ENCODE results near the gene SCNN1A.

Gene SCNN1A

DNA sequence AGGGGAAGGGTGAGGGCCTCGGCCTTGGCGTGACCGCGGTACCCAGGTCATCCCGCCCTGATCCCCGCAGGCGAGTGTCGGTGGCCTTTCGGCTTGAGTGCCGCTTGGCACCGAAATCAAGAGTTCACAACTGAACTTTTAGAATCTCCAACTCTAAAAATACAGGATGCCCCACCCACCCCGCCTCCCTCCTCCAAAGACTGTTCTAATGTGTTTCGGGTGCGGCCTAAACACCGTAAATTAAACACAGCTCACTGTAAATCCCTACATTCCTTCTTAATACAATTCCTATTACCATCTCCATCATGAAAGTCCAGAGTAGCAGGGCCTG lies 11.4 kb downstream of the SCNN1A start:
- TF ChIP-seq, protein P1, sequence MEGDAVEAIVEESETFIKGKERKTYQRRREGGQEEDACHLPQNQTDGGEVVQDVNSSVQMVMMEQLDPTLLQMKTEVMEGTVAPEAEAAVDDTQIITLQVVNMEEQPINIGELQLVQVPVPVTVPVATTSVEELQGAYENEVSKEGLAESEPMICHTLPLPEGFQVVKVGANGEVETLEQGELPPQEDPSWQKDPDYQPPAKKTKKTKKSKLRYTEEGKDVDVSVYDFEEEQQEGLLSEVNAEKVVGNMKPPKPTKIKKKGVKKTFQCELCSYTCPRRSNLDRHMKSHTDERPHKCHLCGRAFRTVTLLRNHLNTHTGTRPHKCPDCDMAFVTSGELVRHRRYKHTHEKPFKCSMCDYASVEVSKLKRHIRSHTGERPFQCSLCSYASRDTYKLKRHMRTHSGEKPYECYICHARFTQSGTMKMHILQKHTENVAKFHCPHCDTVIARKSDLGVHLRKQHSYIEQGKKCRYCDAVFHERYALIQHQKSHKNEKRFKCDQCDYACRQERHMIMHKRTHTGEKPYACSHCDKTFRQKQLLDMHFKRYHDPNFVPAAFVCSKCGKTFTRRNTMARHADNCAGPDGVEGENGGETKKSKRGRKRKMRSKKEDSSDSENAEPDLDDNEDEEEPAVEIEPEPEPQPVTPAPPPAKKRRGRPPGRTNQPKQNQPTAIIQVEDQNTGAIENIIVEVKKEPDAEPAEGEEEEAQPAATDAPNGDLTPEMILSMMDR (IDR thresholded peaks at IDR 0.05; ENCODE audit: extremely low read depth, missing control alignments) = no peak
- no peak for DNase-seq (ENCODE audit: low spot score)

DNA sequence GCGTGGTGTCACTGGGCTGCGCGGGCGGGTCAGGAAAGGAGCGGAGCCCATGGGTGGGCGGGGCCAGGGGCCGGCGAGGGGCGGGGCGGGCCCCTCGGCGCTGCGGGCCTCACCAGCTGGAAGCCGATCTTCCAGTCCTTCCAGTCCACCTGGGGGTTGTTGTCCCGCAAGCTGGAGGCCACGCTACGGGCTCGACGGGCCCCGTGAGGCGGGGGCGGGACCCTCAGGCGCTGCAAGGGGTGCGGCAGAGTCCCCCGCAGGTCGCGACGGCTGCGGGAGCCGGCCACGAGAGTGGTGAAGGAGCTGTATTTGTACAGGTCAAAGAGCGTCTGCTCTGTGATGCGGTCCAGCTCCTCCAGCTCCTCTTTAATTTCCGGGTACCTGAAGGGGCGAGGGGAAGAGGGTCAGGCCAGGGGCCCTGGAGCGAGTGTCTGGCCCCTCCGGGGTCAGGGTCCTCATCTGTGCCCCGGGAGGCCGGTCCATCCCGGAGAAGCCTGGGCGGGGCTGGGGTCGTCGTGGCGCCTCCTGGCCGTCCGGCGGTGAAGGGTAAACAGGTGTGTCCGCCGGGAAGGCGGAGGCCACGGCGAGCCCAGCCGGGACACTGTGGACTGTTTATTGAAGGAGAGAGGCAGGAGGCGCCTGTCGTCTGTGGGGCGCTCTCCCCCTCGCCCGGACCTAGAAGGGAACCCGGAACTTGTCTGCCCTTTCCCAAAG lies 11.9 kb downstream of the SCNN1A start:
- peak; percentile 89 for DNase-seq (ENCODE audit: low spot score)
- TF ChIP-seq, protein P1 (IDR thresholded peaks at IDR 0.05; ENCODE audit: extremely low read depth, missing control alignments) = no peak

DNA sequence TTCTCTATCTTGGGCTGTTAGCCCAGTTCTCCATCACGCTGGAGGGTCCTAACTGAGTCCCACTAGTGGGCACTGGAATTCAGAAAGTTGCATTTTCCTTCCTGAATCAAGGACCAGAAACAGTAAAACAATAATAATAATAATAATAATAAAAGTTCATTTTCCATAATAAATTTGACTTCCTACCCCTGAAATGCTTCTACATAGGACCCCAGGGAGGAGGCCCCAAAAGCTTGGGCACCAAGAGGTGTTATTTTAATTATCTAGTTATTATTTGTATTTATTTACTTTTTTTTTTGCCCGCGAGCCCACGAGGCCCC lies 12.4 kb downstream of the SCNN1A start:
- DNase-seq (ENCODE audit: low spot score) = no peak
- TF ChIP-seq, protein P1 (IDR thresholded peaks at IDR 0.05; ENCODE audit: extremely low read depth, missing control alignments) = no peak

DNA sequence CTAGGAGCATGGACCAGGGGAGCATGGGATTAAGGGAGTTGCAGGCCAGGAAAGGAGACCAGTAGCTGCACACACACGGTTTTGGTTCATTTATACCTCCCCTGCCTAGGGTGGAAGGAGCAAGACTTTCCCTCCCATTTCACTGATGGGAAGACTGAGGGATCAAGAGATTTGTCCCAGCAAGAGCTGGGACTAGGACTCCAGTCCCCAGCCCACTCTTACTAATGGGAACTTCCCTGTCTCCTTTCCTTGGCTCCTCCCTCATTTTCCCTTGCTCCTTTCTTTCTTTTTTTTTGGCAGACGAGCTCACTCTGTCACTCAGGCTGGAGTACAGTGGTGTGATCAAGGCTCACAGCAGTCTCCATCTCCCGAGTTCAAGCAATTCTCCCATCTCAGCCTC lies 13.0 kb downstream of the SCNN1A start:
- TF ChIP-seq, protein P1 (IDR thresholded peaks at IDR 0.05; ENCODE audit: extremely low read depth, missing control alignments) = no peak
- no peak for DNase-seq (ENCODE audit: low spot score)

DNA sequence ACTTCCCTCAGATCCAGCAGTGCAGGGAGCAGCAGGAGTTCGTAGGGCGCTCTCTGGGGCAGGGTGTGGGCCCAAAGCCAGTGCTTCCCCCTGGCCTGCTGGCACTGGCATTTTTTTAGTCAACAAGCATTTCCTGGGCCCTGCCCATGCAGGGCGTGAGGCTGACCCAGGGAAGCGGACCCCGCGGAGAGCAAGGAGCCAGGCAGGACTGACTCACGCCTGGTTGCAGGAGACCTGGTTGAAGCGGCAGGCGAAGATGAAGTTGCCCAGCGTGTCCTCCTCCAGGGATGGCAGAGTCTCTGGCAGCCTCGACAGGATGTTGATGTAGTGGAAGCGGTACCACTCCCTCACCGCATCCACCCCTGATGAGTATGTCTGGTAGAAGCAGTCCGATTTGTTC lies 13.5 kb downstream of the SCNN1A start:
- no peak for DNase-seq (ENCODE audit: low spot score)
- TF ChIP-seq, protein P1 (IDR thresholded peaks at IDR 0.05; ENCODE audit: extremely low read depth, missing control alignments) = no peak

DNA sequence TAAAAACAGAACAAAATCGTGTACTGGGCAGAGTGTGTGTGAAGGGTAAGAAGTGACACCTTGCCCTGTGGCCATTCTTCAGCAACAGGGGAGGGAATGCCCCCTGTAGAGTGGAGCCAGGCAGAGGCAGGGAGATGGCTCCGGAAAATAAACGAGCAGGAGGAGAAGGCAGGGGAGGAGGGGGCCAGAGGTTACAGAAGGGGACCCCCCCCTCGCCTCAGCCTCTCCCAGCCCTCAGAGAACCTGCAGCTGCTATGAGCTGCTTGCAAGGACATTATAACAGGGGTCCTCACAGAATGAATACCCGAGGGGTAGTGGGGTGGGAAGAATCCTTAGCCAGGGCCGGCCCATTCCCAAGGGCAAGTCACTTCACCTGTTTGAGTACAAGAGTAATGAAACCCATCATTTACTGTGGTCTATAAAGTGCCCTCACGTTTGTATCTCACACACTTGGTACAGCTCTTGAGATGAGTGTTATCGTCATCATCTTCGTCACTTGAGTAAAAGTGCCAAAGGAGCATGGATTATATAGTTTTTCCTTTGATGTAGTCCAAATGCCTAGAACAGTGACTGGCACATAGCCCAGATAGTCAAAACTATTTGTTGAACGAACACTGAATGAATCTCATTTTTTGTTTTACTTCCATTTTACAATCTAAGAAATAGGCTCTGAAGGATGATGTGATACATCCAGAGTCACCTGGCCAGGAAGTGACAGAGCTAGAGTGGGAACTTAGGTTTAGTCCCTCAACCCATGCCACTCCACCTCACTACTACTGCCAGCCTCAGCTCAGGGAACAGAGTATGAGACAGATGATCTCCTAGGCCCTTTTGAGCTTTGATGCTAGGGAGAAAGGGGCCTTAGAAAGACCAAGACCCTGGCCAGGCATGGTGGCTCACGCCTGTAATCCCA lies 14.5 kb downstream of the SCNN1A start:
- no peak for DNase-seq (ENCODE audit: low spot score)
- TF ChIP-seq, protein P1 (IDR thresholded peaks at IDR 0.05; ENCODE audit: extremely low read depth, missing control alignments) = no peak

DNA sequence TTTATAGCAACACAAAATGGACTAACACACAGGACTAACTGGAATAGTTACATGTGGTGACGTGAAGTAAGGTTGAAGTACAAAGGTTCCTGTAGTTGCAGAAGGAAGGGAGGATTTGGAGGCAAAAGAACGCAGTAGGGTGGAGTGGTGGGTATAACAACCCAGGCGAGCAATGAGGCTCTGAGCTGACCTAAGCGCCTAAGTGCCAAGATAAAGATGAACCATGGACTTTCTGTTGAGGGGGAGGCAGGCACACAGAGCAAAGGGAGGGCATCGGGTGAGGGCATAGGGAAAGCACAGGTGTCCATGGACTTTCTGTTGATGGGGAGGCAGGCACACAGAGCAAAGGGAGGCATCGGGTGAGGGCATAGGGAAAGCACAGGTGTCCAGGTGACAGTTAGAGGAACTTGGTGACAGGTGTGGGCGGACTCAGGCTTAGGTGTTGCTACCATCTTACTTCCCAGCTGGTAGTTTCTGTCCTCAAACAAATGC lies 15.2 kb downstream of the SCNN1A start:
- TF ChIP-seq, protein P1 (IDR thresholded peaks at IDR 0.05; ENCODE audit: extremely low read depth, missing control alignments) = no peak
- DNase-seq (ENCODE audit: low spot score) = no peak

All from GM20000 (cell line).